ENCODE measurements around the gene RYR2.
"Not testable (repeated sequence)": the region's sequence is repeated elsewhere in the genome, so short reads cannot be mapped to it uniquely, and the experiment has no call there.

The RYR2 gene

GRCh38 chr1:237139732-237140131 lies 97.7 kb downstream of the RYR2 start:
- Mint-ChIP-seq H3K27me3 (ENCODE audit: low read depth, poor library complexity) (no peaks in the 10 kb centered on the region), H3K4me3 (no peak overlapping the region), H3K4me1 (no peaks in the 10 kb centered on the region), H3K27ac (no peak overlapping the region), H3K9me3 (no peaks in the 10 kb centered on the region), H3K36me3 (ENCODE audit: low read depth) (no peaks in the 10 kb centered on the region)
- DNase-seq = no peak
- no peak for TF ChIP-seq CTCF (IDR thresholded peaks at IDR 0.05)

- H3K4me1 Mint-ChIP-seq = no peaks in the 10 kb centered on the region
- TF ChIP-seq CTCF (IDR thresholded peaks at IDR 0.05) = no peak
Measured at GRCh38 chr1:237140986-237141385, 99.0 kb downstream of the RYR2 start.

GRCh38 chr1:237141502-237141901 lies 99.5 kb downstream of the RYR2 start:
- Mint-ChIP-seq H3K9me3 (no peaks in the 10 kb centered on the region), H3K27me3 (ENCODE audit: low read depth, poor library complexity) (no peaks in the 10 kb centered on the region), H3K4me1 (no peaks in the 10 kb centered on the region), H3K36me3 (ENCODE audit: low read depth) (no peaks in the 10 kb centered on the region), H3K4me3 (no peak overlapping the region), H3K27ac (no peak overlapping the region)
- DNase-seq = no peak
- no peak for TF ChIP-seq CTCF (IDR thresholded peaks at IDR 0.05)

More at GRCh38 chr1:237140986-237141385, 99.0 kb downstream of the RYR2 start:
- Mint-ChIP-seq H3K36me3 (ENCODE audit: low read depth) (no peaks in the 10 kb centered on the region), H3K4me3 (no peak overlapping the region), H3K27me3 (ENCODE audit: low read depth, poor library complexity) (no peaks in the 10 kb centered on the region), H3K27ac (no peak overlapping the region), H3K9me3 (no peaks in the 10 kb centered on the region)
- DNase-seq = no peak

- Mint-ChIP-seq H3K9me3 (no peaks in the 10 kb centered on the region), H3K27me3 (ENCODE audit: low read depth, poor library complexity) (no peaks in the 10 kb centered on the region), H3K36me3 (ENCODE audit: low read depth) (no peaks in the 10 kb centered on the region), H3K4me3 (no peak overlapping the region), H3K27ac (no peak overlapping the region), H3K4me1 (no peaks in the 10 kb centered on the region)
- DNase-seq = no peak
- TF ChIP-seq CTCF (IDR thresholded peaks at IDR 0.05) = no peak
Measured at GRCh38 chr1:237145379-237146135, 103.6 kb downstream of the RYR2 start.

GRCh38 chr1:237146241-237146640 lies 104.3 kb downstream of the RYR2 start:
- Mint-ChIP-seq H3K27me3 (ENCODE audit: low read depth, poor library complexity) (no peaks in the 10 kb centered on the region), H3K4me1 (no peaks in the 10 kb centered on the region), H3K4me3 (no peak overlapping the region), H3K36me3 (ENCODE audit: low read depth) (no peaks in the 10 kb centered on the region), H3K9me3 (no peaks in the 10 kb centered on the region), H3K27ac (no peak overlapping the region)
- DNase-seq = no peak
- TF ChIP-seq CTCF (IDR thresholded peaks at IDR 0.05) = no peak

GRCh38 chr1:237149857-237150256 lies 107.9 kb downstream of the RYR2 start:
- no peaks in the 10 kb centered on the region for H3K9me3 Mint-ChIP-seq
- no peak overlapping the region for H3K4me3 Mint-ChIP-seq
- H3K36me3 Mint-ChIP-seq (ENCODE audit: low read depth) = no peaks in the 10 kb centered on the region
- no peak for TF ChIP-seq CTCF (IDR thresholded peaks at IDR 0.05)
- DNase-seq = no peak
- H3K27ac Mint-ChIP-seq = no peak overlapping the region
- no peaks in the 10 kb centered on the region for H3K27me3 Mint-ChIP-seq (ENCODE audit: low read depth, poor library complexity)
- no peaks in the 10 kb centered on the region for H3K4me1 Mint-ChIP-seq

- not testable (repeated sequence) for H3K27me3 Mint-ChIP-seq (ENCODE audit: low read depth, poor library complexity); DNase-seq; H3K4me1 Mint-ChIP-seq; H3K36me3 Mint-ChIP-seq (ENCODE audit: low read depth); H3K27ac Mint-ChIP-seq; H3K4me3 Mint-ChIP-seq; H3K9me3 Mint-ChIP-seq
Measured at GRCh38 chr1:237151979-237152378, 110.0 kb downstream of the RYR2 start.

All from nephron progenitor cell (in vitro differentiated cells).